Mononuclear cell (primary cell): Measurements from ENCODE around the gene CYP3A4. TPM values are rescaled to one million over a fixed set of nuclear protein-coding genes. Genes with fewer than 3 reads are reported as not detected.
"Not testable (repeated sequence)": the region's sequence is repeated elsewhere in the genome, so short reads cannot be mapped to it uniquely, and the experiment has no call there.

Source experiments
- H3K27me3 ChIP-seq: 2 replicates; pipeline ENCODE4 v1.6.0; 2011; ENCODE audit warnings: low read length, control low read depth; ENCODE audit not compliant: insufficient read depth
- H3K4me1 ChIP-seq: 2 replicates; pipeline ENCODE4 v1.5.1; 2011; ENCODE audit warnings: mild to moderate bottlenecking, low read length, control low read depth; ENCODE audit not compliant: insufficient read depth
- H3K4me3 ChIP-seq: 2 replicates; pipeline ENCODE4 v1.5.1; 2011; ENCODE audit warnings: mild to moderate bottlenecking, low read length, moderate library complexity
- H3K9me3 ChIP-seq: 2 replicates; pipeline ENCODE4 v1.5.1; 2011; ENCODE audit warnings: low read depth, mild to moderate bottlenecking, control low read depth, low read length
- total RNA-seq: library from RNA; depleted of rRNA; stranded (reverse); fragments of >200 nt; gene quantifications from one replicate; pipeline ENCODE4 v1.2.3, GENCODE V29; 2012

CYP3A4 gene
- total RNA-seq, 1 donor: not detected

DNA sequence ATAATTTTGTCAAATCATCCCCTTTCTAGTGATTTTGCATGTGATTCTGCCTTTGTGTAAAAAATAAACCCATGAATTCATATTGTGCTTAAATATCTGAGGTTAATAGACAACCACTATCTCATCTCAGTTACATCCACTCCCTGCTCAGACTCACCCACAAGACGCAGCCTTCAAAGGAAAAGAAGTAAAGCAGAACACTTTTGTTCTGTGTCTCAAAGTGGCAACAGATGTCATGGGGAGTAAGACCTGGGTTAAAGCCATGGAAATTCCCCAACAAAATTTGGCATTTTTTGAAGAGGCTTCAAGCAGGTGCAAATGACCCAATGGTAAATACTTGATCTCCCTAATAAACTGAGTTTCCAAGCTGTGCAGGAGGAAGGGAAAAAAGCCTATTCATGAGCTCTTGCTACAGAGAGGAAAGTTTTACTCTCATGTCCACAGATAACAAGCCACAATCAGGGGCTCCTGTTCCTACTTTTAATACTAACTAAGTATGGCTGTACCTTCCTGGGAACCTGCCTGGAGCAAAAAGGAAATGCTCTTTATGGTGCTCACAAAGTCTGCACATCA is 53.7 kb downstream of the CYP3A4 start:
- no peaks in the 10 kb centered on the region for H3K27me3 ChIP-seq
- no peaks in the 10 kb centered on the region for H3K4me1 ChIP-seq
- H3K4me3 ChIP-seq: no peak overlapping the region
- no peaks in the 10 kb centered on the region for H3K9me3 ChIP-seq

DNA sequence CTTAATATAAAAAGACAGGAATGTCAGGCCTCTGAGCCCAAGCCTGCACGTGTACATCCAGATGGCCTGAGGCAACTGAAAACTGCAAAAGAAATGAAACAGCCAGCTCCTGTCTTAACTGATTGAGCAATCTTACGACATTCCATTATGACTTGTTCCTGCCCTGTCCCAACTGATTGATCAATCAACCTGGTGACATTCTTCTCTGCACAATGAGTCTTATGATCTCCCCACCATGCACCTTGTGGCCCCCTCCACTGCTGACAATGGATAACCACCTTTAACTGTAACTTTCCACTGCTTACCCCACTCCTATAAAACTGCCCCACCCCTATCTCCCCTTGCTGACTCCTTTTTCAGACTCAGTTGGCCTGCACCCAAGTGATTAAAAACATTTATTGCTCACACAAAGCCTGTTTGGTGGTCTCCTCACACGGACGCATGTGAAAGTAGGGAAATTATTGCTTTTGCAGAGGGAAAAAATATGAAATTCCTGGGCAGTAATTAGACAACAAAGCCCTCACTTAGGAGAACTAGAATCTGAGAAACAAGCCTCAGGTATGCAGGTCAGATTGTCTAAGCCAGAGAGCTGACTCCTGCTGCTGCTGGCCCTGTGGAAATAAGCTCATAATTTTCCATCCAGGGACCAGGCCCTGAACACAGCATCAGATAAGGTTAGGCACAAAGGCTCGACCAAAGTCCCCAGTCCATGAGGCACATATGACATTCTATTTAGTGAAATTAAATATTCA is 54.3 kb downstream of the CYP3A4 start:
- H3K4me3 ChIP-seq: no peak overlapping the region
- H3K4me1 ChIP-seq: no peaks in the 10 kb centered on the region
- H3K9me3 ChIP-seq: no peaks in the 10 kb centered on the region
- no peaks in the 10 kb centered on the region for H3K27me3 ChIP-seq

DNA sequence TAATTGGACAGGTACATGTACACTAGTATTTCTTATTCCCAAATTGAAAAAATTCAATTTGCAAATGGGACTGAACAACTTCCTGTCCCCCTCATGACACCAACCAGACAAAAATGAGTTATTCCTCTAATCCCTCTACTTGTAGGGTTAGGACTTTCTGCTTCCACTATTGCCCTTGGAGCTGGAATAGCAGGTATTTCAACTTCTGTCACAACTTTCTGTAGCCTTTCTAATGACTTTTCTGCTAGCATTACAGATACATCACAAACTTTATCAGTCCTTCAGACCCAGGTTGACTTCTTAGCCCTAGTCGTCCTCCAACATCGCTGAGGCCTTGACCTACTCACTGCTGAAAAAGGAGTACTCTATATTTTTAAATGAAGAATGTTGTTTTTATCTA is 55.4 kb downstream of the CYP3A4 start:
- no peak overlapping the region for H3K4me3 ChIP-seq
- H3K9me3 ChIP-seq: no peaks in the 10 kb centered on the region
- no peaks in the 10 kb centered on the region for H3K27me3 ChIP-seq
- no peaks in the 10 kb centered on the region for H3K4me1 ChIP-seq

DNA sequence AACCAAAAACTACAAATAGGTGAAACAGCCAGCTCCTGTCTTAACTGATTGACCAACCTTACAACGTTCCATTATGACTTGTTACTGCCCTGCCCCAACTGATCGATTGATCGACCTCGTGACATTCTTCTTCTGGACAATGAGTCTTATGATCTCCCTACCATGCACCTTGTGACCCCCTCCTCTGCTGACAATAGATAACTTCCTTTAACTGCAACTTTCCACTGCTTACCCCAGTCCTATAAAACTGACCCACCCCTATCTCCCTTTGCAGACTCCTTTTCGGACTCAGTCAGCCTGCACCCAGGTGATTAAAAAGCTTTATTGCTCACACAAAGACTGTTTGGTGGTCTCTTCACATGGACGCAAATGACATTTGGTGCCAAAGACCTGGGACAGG is 60.8 kb downstream of the CYP3A4 start:
- H3K4me1 ChIP-seq, H3K4me3 ChIP-seq, H3K9me3 ChIP-seq, H3K27me3 ChIP-seq: not testable (repeated sequence)

DNA sequence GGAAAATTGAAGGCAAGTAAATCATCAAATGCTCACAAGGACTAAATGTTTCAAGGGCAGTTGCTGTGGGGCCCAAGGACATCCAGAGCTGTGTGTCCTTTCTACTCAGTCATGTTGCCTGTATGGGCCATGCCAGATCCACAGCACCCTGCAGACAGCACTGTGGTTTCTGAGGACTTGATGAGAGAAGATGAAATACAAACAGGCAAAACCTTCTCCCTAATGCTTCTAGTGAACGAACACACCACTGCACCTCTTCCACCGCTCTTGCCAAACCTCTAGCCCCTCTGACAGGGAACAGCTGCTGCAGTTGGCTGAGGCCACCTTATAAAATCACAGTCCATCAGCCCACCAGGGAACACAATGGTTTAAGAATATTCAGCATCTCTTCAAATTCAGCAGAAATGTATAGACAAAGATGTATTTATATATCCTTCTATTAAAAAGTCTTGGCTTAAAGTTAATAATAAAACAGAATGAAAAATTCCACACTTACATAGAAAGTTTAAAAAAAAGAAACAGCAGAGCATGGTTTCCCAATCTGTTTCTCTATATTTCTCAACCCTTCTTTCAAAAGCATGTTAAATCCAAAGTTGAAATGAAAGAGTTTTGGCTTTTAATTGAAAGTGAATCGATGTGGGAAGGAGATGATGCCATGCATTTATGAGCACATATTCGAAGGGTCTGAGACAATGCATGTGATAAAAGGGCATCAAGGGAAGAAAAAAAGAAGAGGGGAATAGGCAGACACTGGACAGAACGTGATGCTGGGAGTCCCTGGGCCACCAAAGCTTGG is 63.0 kb downstream of the CYP3A4 start:
- Histone ChIP-seq H3K27me3 (no peaks in the 10 kb centered on the region), H3K4me1 (no peaks in the 10 kb centered on the region), H3K4me3 (no peak overlapping the region), H3K9me3 (no peaks in the 10 kb centered on the region)

DNA sequence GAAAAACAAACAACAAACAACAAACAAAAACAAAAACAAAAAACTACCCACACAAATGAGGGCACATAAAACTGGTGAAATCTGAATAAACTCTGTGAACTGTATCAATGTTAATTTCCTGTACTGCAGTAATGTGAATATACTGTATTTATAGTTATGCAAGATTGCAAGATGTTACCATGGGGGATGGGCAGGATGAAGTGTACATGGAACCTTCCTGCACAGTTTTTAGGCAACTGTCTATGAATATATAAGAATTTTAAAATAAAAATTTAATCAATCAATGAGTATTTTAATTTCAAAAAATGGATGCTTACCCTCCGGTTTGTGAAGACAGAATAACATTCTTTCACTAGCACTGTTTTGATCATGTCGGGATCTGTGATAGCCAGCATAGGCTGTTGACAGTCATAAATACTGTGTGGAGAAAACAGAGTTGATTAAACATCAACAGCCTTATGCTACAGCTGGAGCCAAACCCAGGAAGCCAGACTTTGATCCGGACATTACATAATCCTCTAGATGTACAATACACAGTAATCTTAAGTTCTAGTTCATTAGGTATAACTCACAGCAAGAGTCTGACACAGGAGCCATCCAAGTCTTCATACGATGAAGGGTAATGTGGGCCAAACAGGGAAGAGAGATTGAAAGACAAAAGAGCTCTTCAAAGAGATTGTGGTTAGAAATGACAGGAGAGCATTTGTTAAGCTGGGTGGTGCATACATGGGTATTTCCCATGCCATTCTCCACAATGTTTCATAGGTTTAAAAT is 63.8 kb downstream of the CYP3A4 start:
- no peaks in the 10 kb centered on the region for H3K27me3 ChIP-seq
- H3K9me3 ChIP-seq: no peaks in the 10 kb centered on the region
- no peaks in the 10 kb centered on the region for H3K4me1 ChIP-seq
- H3K4me3 ChIP-seq: no peak overlapping the region

DNA sequence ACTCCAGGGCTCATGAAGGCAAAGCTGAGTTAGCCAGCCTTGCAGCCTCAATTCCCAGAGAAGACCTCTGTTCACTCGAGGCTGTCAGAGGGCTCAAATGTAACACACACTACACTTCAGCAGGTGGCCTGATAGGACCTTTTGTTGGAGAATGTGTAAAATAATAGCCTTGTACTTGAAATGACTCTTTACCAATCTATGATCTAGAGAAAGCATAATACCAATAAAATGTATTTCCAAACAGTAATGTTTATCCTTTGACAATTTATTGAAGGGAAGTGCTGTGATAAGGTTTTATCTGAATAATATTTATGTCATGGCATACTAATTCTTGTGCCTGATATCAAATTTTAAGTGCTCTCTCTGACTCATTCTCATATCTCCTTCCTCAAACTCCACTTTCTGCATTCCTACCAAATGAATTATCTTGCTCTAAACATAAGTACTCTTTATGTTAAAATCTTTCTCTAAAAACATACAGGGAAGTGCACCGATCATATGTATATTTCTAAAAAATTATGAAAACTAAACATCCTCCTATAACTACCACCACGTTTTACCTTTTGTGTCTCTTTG is 69.9 kb downstream of the CYP3A4 start:
- H3K4me1 ChIP-seq: no peaks in the 10 kb centered on the region
- no peaks in the 10 kb centered on the region for H3K9me3 ChIP-seq
- no peaks in the 10 kb centered on the region for H3K27me3 ChIP-seq
- no peak overlapping the region for H3K4me3 ChIP-seq

DNA sequence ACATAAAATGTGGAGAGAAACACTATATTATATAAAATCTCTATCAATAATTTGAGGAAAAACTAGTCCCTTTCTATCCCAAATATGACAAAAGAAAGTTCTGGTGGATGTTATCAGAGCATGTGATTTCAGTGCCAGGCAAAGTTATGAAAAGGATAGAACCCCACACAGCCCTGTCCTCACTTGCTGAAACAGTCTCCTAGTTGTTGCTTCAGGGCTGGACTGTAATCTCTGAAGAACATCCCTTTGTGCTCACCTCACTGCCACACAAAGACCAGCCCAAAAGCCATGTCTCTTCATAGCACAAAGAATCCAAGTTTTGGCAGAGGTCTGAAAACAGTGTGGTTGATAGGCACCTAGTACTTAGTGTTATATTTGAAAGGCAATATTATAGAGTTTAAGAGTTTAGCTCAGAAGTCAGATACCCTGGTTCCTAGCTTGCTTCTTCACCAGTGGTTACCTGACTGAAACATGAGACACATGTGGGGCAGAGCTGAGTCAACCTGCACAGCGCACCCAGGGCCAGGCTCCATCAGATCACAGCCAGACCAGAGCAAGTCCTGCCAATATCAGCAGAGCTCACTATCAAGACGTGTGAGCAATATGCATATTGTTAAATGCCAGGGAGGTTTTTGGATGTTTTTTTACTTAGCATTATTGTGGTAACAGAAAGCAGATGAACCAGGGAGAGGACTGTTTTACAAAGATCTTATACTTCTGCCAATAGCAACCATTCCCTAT is 74.0 kb downstream of the CYP3A4 start:
- Histone ChIP-seq H3K9me3 (peaks cover 15% of the 10 kb centered on the region), H3K4me1 (no peaks in the 10 kb centered on the region), H3K4me3 (no peak overlapping the region), H3K27me3 (no peaks in the 10 kb centered on the region)

DNA sequence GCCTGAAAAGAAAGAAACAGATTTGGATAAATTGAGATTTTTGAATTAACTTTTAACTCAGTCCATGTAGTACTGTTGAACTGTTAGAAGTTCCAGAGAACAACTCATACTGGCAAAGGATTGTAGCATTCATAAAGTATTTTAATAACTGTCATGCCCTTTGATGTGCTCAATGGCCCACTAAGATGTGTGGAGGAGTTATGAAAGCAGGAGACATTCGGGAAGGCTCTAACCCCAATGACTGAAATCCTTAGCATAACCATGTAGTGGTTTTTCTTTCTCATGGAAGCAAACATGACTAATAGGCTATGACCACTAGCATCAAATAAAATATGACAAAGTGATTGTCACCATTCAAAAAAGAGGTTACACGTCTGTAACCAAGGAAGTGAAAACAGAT is 74.7 kb downstream of the CYP3A4 start:
- Histone ChIP-seq H3K9me3 (peaks cover 15% of the 10 kb centered on the region), H3K4me1 (no peaks in the 10 kb centered on the region), H3K4me3 (no peak overlapping the region), H3K27me3 (no peaks in the 10 kb centered on the region)

DNA sequence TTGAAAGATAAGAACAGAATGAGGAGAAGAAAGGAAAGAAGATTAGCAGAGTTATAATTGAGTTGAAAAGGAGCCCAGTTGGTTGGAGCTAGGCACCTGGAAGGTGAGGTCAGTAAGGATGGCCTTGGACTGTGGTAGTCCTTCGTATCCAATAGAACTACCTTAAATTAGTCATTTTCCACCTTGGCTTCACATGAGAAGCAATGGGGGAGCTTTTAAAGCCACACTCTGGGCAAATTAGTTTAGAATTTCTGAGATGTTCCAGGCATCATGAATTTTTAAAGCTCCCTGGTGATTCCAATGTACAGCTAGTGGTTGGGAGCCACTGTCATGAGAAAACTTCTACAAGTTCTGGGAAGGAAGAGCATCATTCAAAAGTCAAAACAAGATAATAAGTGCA is 76.9 kb downstream of the CYP3A4 start:
- Histone ChIP-seq H3K9me3 (peaks cover 15% of the 10 kb centered on the region), H3K4me1 (no peaks in the 10 kb centered on the region), H3K27me3 (no peaks in the 10 kb centered on the region), H3K4me3 (no peak overlapping the region)

Other genes starting within 250 kb of the CYP3A4 start
- gene FAM200A, start 232.1 kb downstream of the CYP3A4 start, total RNA-seq: 1.0 TPM
- 122 TPM for gene ZNF655, start 225.5 kb downstream of the CYP3A4 start, total RNA-seq
- gene TMEM225B, start 185.9 kb downstream of the CYP3A4 start, total RNA-seq: 1.4 TPM
- gene ZSCAN25, start 167.2 kb downstream of the CYP3A4 start, total RNA-seq: 28.8 TPM
- 0.10 TPM for gene CYP3A5, start 104.2 kb downstream of the CYP3A4 start, total RNA-seq
- not detected for gene CYP3A7, start 49.0 kb downstream of the CYP3A4 start, total RNA-seq
- not detected for gene CYP3A43, start 43.8 kb upstream of the CYP3A4 start, total RNA-seq
- gene OR2AE1, start 92.8 kb upstream of the CYP3A4 start, total RNA-seq: not detected
- 23.2 TPM for gene TRIM4, start 135.3 kb upstream of the CYP3A4 start, total RNA-seq
- 0.63 TPM for gene GJC3, start 145.4 kb upstream of the CYP3A4 start, total RNA-seq
- gene AZGP1, start 191.8 kb upstream of the CYP3A4 start, total RNA-seq: not detected
- gene ZKSCAN1, start 231.4 kb upstream of the CYP3A4 start, total RNA-seq: 41.3 TPM